ENCODE data around the gene FAM219B.

DNA sequence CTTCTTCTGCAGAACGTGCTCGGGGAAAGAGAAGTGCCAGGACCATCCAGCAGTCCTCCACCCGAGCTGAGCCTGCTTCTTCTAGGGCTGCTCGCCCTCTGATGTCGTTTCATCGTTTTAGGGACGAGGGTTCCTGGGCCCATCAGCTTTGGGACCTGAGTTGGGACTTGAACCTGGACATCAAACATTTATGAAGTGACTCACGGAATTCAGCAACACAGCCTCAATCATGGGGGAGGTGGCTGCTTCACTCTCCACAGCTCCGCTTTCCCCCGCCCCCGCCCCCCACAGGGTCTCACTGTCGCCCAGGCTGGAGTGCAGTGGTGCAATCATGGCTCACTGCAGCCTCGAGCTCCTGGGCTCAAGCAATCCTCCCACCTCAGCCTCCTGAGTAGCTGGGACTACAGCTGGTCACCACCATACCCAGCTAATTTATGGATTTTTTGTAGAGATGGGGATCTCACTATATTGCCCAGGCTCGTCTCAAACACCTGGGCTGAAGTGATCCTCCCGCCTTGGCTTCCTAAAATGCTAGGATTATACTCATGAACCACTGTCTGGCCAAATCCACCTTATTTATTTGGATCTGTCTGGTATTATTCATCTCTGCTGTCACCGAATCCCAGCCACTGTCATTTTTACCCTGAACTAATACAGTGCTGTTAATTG, 32.8 kb downstream of the FAM219B start:
- TF ChIP-seq EZH2 (IDR thresholded peaks at IDR 0.05) (no peak), POLR2AphosphoS5 (IDR thresholded peaks at IDR 0.05; ENCODE audit: borderline replicate concordance, low read depth, low read length) (no peak), FOXP2 (optimal IDR thresholded peaks at IDR 0.05; ENCODE audit: control extremely low read depth, extremely low read length, insufficient read depth) (no peak)

Data from SK-N-MC (cell line).